ENCODE data around the gene TSHZ2.

TSHZ2 gene

DNA sequence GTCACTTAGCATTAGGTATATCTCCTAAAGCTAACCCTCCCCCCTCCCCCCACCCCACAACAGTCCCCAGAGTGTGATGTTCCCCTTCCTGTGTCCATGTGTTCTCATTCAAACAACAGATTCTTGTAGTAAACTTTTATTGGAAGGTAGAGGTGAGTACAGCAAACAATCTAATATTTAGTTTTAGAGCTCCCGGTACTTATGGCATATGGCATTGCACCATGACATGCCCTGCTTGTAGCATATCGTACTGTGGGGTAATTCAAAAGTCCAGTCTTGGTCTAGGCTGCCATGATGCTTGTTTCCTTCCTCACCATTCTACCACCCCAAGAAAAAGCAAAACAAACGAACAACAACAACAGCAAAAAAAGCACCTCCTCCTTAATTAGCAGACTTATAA, 332.0 kb downstream of the TSHZ2 start:
- WGBS (ENCODE audit: insufficient coverage), result 100% methylated on average over 3 of the region's 3 CpGs
- peaks cover 0 to 3% (median 1%) of the 10 kb centered on the region in 4 experiments for H3K4me1 ChIP-seq (ENCODE audit: control extremely low read depth in 1 of 4, control insufficient read depth in 4 of 4, insufficient read depth in 4 of 4, low read length in 3 of 4)
- peaks cover 0 to 9% (median 0%) of the 10 kb centered on the region in 5 experiments for H3K27me3 ChIP-seq (replicated peaks in 2 of 5; ENCODE audit: control insufficient read depth in 4 of 5, insufficient read depth in 5 of 5, low read length in 4 of 5)
- ChIA-PET POLR2A (no interaction called here), CTCF (no interaction called here)
- H3K9me3 ChIP-seq (ENCODE audit: control extremely low read depth in 1 of 5, control insufficient read depth in 4 of 5, insufficient read depth in 2 of 5, low read depth in 1 of 5, low read length in 4 of 5), result no peaks in the 10 kb centered on the region
- H3K36me3 ChIP-seq (ENCODE audit: control insufficient read depth in 4 of 4, insufficient read depth in 4 of 4, low read length in 3 of 4), result no peaks in the 10 kb centered on the region
- H3K4me3 ChIP-seq (ENCODE audit: control insufficient read depth in 1 of 7, extremely low read depth in 1 of 7, insufficient read depth in 4 of 7, low read depth in 2 of 7, low read length in 6 of 7), result no peak overlapping the region
- H3K27ac ChIP-seq (ENCODE audit: insufficient read depth in 1 of 2, low read depth in 1 of 2, low read length in 2 of 2, poor library complexity in 1 of 2, severe bottlenecking in 2 of 2), result no peak overlapping the region
- no peak for DNase-seq

- H3K27me3 ChIP-seq (replicated peaks in 2 of 5; ENCODE audit: control insufficient read depth in 4 of 5, insufficient read depth in 5 of 5, low read length in 4 of 5), result peaks cover 0 to 6% (median 0%) of the 10 kb centered on the region in 5 experiments
- peaks cover 0 to 3% (median 0%) of the 10 kb centered on the region in 5 experiments for H3K9me3 ChIP-seq (ENCODE audit: control extremely low read depth in 1 of 5, control insufficient read depth in 4 of 5, insufficient read depth in 2 of 5, low read depth in 1 of 5, low read length in 4 of 5)
- peaks cover 0 to 3% (median 0%) of the 10 kb centered on the region in 4 experiments for H3K4me1 ChIP-seq (ENCODE audit: control extremely low read depth in 1 of 4, control insufficient read depth in 4 of 4, insufficient read depth in 4 of 4, low read length in 3 of 4)
- WGBS (ENCODE audit: insufficient coverage), result 0% methylated on average over 2 of the region's 8 CpGs
- DNase-seq, result peak in 1 of 3 donors; percentile 79
- no peaks in the 10 kb centered on the region for H3K36me3 ChIP-seq (ENCODE audit: control insufficient read depth in 4 of 4, insufficient read depth in 4 of 4, low read length in 3 of 4)
- ChIA-PET CTCF (no interaction called here), POLR2A (no interaction called here)
- H3K4me3 ChIP-seq (ENCODE audit: control insufficient read depth in 1 of 7, extremely low read depth in 1 of 7, insufficient read depth in 4 of 7, low read depth in 2 of 7, low read length in 6 of 7), result peak overlapping the region in 1 of 7 experiments; percentile 23
- no peak overlapping the region for H3K27ac ChIP-seq (ENCODE audit: insufficient read depth in 1 of 2, low read depth in 1 of 2, low read length in 2 of 2, poor library complexity in 1 of 2, severe bottlenecking in 2 of 2)
Measured at GRCh38 chr20:53306192-53306805, 334.1 kb downstream of the TSHZ2 start.

- H3K27ac ChIP-seq (ENCODE audit: insufficient read depth in 1 of 2, low read depth in 1 of 2, low read length in 2 of 2, poor library complexity in 1 of 2, severe bottlenecking in 2 of 2), result no peak overlapping the region
- no peak for DNase-seq
- H3K4me3 ChIP-seq (ENCODE audit: control insufficient read depth in 1 of 7, extremely low read depth in 1 of 7, insufficient read depth in 4 of 7, low read depth in 2 of 7, low read length in 6 of 7), result no peak overlapping the region
- H3K27me3 ChIP-seq (replicated peaks in 2 of 5; ENCODE audit: control insufficient read depth in 4 of 5, insufficient read depth in 5 of 5, low read length in 4 of 5), result peaks cover 0 to 4% (median 0%) of the 10 kb centered on the region in 5 experiments
- POLR2A ChIA-PET, result no interaction called here
- 100% methylated on average over 12 of the region's 16 CpGs for WGBS (ENCODE audit: insufficient coverage)
- H3K4me1 ChIP-seq (ENCODE audit: control extremely low read depth in 1 of 4, control insufficient read depth in 4 of 4, insufficient read depth in 4 of 4, low read length in 3 of 4), result peaks cover 0 to 3% (median 0%) of the 10 kb centered on the region in 4 experiments
- peaks cover 0 to 3% (median 0%) of the 10 kb centered on the region in 5 experiments for H3K9me3 ChIP-seq (ENCODE audit: control extremely low read depth in 1 of 5, control insufficient read depth in 4 of 5, insufficient read depth in 2 of 5, low read depth in 1 of 5, low read length in 4 of 5)
- CTCF ChIA-PET, result no interaction called here
- no peaks in the 10 kb centered on the region for H3K36me3 ChIP-seq (ENCODE audit: control insufficient read depth in 4 of 4, insufficient read depth in 4 of 4, low read length in 3 of 4)
Measured at GRCh38 chr20:53307964-53308597, 335.9 kb downstream of the TSHZ2 start.

DNA sequence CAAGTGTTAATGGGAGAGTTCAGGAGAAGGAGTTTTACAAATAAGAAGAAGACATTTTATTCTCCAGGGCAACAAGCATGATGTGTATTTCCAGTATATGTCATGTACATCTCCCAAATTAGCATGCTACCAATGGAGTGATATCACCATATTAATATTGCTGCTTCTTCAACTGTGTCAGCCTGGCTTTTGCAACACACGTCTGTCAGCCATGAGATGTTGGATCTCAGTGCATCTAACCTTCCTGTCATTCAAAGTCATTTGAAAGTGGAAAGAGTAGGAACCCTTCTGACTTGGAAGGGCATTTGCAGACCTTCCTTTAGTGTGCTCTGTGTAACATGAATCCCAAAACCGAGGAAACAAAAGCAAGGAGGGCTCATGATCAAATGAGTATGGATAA, 337.4 kb downstream of the TSHZ2 start:
- Histone ChIP-seq H3K36me3 (ENCODE audit: control insufficient read depth in 4 of 4, insufficient read depth in 4 of 4, low read length in 3 of 4) (no peaks in the 10 kb centered on the region), H3K9me3 (ENCODE audit: control extremely low read depth in 1 of 5, control insufficient read depth in 4 of 5, insufficient read depth in 2 of 5, low read depth in 1 of 5, low read length in 4 of 5) (peaks cover 0 to 3% (median 0%) of the 10 kb centered on the region in 5 experiments), H3K4me1 (ENCODE audit: control extremely low read depth in 1 of 4, control insufficient read depth in 4 of 4, insufficient read depth in 4 of 4, low read length in 3 of 4) (peaks cover 0 to 3% (median 0%) of the 10 kb centered on the region in 4 experiments), H3K4me3 (ENCODE audit: control insufficient read depth in 1 of 7, extremely low read depth in 1 of 7, insufficient read depth in 4 of 7, low read depth in 2 of 7, low read length in 6 of 7) (no peak overlapping the region), H3K27ac (ENCODE audit: insufficient read depth in 1 of 2, low read depth in 1 of 2, low read length in 2 of 2, poor library complexity in 1 of 2, severe bottlenecking in 2 of 2) (no peak overlapping the region), H3K27me3 (replicated peaks in 2 of 5; ENCODE audit: control insufficient read depth in 4 of 5, insufficient read depth in 5 of 5, low read length in 4 of 5) (peaks cover 0 to 4% (median 0%) of the 10 kb centered on the region in 5 experiments)
- CTCF ChIA-PET, result no interaction called here
- no peak for DNase-seq
- POLR2A ChIA-PET, result no interaction called here
- 100% methylated on average over 1 of the region's 2 CpGs for WGBS (ENCODE audit: insufficient coverage)

DNA sequence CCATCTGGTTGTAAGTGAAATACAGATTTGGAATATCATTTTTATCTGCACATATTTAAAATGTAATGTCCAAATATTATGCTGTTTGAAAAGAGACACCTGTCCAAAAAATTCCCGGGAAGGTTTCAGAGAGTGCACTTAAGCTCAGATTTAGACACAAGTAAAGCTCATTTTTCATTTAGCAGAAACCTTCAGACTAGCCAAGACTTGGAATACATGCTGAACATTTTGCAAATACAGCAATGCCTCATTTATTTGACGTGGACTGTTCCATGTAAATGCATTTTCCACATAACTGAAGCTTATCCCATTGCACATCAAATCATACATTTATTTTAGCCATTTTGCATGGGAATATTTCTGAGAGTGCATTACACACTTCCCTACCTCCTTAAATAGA, 340.8 kb downstream of the TSHZ2 start:
- H3K27ac ChIP-seq (ENCODE audit: insufficient read depth in 1 of 2, low read depth in 1 of 2, low read length in 2 of 2, poor library complexity in 1 of 2, severe bottlenecking in 2 of 2), result no peak overlapping the region
- no peaks in the 10 kb centered on the region for H3K36me3 ChIP-seq (ENCODE audit: control insufficient read depth in 4 of 4, insufficient read depth in 4 of 4, low read length in 3 of 4)
- no peaks in the 10 kb centered on the region for H3K4me1 ChIP-seq (ENCODE audit: control extremely low read depth in 1 of 4, control insufficient read depth in 4 of 4, insufficient read depth in 4 of 4, low read length in 3 of 4)
- WGBS (ENCODE audit: insufficient coverage), result 100% methylated on average over 2 of the region's 2 CpGs
- DNase-seq, result no peak
- ChIA-PET CTCF (no interaction called here), POLR2A (no interaction called here)
- no peak overlapping the region for H3K4me3 ChIP-seq (ENCODE audit: control insufficient read depth in 1 of 7, extremely low read depth in 1 of 7, insufficient read depth in 4 of 7, low read depth in 2 of 7, low read length in 6 of 7)
- H3K9me3 ChIP-seq (ENCODE audit: control extremely low read depth in 1 of 5, control insufficient read depth in 4 of 5, insufficient read depth in 2 of 5, low read depth in 1 of 5, low read length in 4 of 5), result peaks cover 0 to 3% (median 0%) of the 10 kb centered on the region in 5 experiments
- peaks cover 0 to 4% (median 0%) of the 10 kb centered on the region in 5 experiments for H3K27me3 ChIP-seq (replicated peaks in 2 of 5; ENCODE audit: control insufficient read depth in 4 of 5, insufficient read depth in 5 of 5, low read length in 4 of 5)

GRCh38 chr20:53316206-53316937, 344.2 kb downstream of the TSHZ2 start:
- H3K4me1 ChIP-seq (ENCODE audit: control extremely low read depth in 1 of 4, control insufficient read depth in 4 of 4, insufficient read depth in 4 of 4, low read length in 3 of 4), result no peaks in the 10 kb centered on the region
- H3K9me3 ChIP-seq (ENCODE audit: control extremely low read depth in 1 of 5, control insufficient read depth in 4 of 5, insufficient read depth in 2 of 5, low read depth in 1 of 5, low read length in 4 of 5), result peaks cover 0 to 3% (median 0%) of the 10 kb centered on the region in 5 experiments
- no peak for DNase-seq
- ChIA-PET POLR2A (no interaction called here), CTCF (interaction anchor here (0.6 kb wide), 1 partner anchor 9 kb away, joined by 4 read pairs; no protein-coding TSS in a partner anchor)
- H3K27me3 ChIP-seq (replicated peaks in 2 of 5; ENCODE audit: control insufficient read depth in 4 of 5, insufficient read depth in 5 of 5, low read length in 4 of 5), result peaks cover 0 to 3% (median 0%) of the 10 kb centered on the region in 5 experiments
- WGBS (ENCODE audit: insufficient coverage), result 100% methylated on average over 1 of the region's 5 CpGs
- no peak overlapping the region for H3K4me3 ChIP-seq (ENCODE audit: control insufficient read depth in 1 of 7, extremely low read depth in 1 of 7, insufficient read depth in 4 of 7, low read depth in 2 of 7, low read length in 6 of 7)
- H3K27ac ChIP-seq (ENCODE audit: insufficient read depth in 1 of 2, low read depth in 1 of 2, low read length in 2 of 2, poor library complexity in 1 of 2, severe bottlenecking in 2 of 2), result no peak overlapping the region
- no peaks in the 10 kb centered on the region for H3K36me3 ChIP-seq (ENCODE audit: control insufficient read depth in 4 of 4, insufficient read depth in 4 of 4, low read length in 3 of 4)

DNA sequence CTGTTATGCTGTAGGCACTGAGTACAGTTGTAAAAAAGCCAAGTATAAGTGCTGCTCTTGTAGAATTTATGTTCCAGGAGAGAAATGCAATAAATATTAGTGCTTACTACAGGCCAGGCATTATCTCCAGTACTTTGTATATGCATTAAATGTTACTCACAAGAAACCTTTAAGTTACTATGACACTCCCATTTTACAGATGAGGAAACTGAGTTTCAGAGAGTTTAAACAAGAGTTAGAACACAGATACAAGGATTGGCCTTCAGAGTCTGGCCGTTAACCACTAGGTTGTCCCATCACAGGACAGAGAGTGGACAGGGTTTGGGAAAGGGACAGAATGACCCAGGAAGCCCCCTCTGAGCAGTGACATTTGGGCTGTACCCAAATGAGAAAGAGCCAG, 347.0 kb downstream of the TSHZ2 start:
- no peak for DNase-seq
- ChIA-PET POLR2A (no interaction called here), CTCF (no interaction called here)
- Histone ChIP-seq H3K27ac (ENCODE audit: insufficient read depth in 1 of 2, low read depth in 1 of 2, low read length in 2 of 2, poor library complexity in 1 of 2, severe bottlenecking in 2 of 2) (no peak overlapping the region), H3K4me1 (ENCODE audit: control extremely low read depth in 1 of 4, control insufficient read depth in 4 of 4, insufficient read depth in 4 of 4, low read length in 3 of 4) (peaks cover 0 to 3% (median 0%) of the 10 kb centered on the region in 4 experiments), H3K4me3 (ENCODE audit: control insufficient read depth in 1 of 7, extremely low read depth in 1 of 7, insufficient read depth in 4 of 7, low read depth in 2 of 7, low read length in 6 of 7) (no peak overlapping the region), H3K9me3 (ENCODE audit: control extremely low read depth in 1 of 5, control insufficient read depth in 4 of 5, insufficient read depth in 2 of 5, low read depth in 1 of 5, low read length in 4 of 5) (peaks cover 0 to 3% (median 0%) of the 10 kb centered on the region in 5 experiments), H3K27me3 (replicated peaks in 2 of 5; ENCODE audit: control insufficient read depth in 4 of 5, insufficient read depth in 5 of 5, low read length in 4 of 5) (peaks cover 0 to 3% (median 0%) of the 10 kb centered on the region in 5 experiments), H3K36me3 (ENCODE audit: control insufficient read depth in 4 of 4, insufficient read depth in 4 of 4, low read length in 3 of 4) (no peaks in the 10 kb centered on the region)
- WGBS (ENCODE audit: insufficient coverage), result 100% methylated on average over 1 of the region's 1 CpG
